HCT116 (cell line): ENCODE measurements around the gene NLN. TPM values are rescaled to one million over a fixed set of nuclear protein-coding genes. Genes with fewer than 3 reads are reported as not detected.

Experiments
- ATAC-seq: fragments of 200-7000 bp; cut with Tn5 transposase; 2 replicates; pipeline ENCODE4 v1.9.1; 2020; ENCODE audit warnings: mild to moderate bottlenecking, moderate library complexity
- BruUV-seq: library from RNA; stranded (reverse); fragments of 400-500 nt; replicated peaks from 2 replicates; lab custom pipeline; 2021; lab: Mats Ljungman, UMichigan
- CTCF ChIA-PET: fragments of 300-600 bp; sonication (Branson Sonifier 250); formaldehyde crosslinking; loops from one replicate; lab custom pipeline; 2021; ENCODE audit warnings: antibody characterized with exemption; lab: Charles Lee
- POLR2A ChIA-PET: fragments of 300-600, 350-600 bp; sonication (Branson Sonifier 250); formaldehyde crosslinking; loops from one replicate; lab custom pipeline; 2021; ENCODE audit warnings: antibody characterized with exemption; lab: Charles Lee
- RAD21 ChIA-PET, 2 experiments: fragments of 300-600 bp; sonication (Branson Sonifier 250); formaldehyde crosslinking; loops; one replicate each; lab custom pipeline; 2023; ENCODE audit warnings: low total read pairs in 2 of 2; ENCODE audit not compliant: uncharacterized antibody in 2 of 2, unreplicated experiment in 2 of 2, low non-redundant PET in 1 of 2; lab: Charles Lee
- DNase-seq: peaks from one replicate; pipeline ENCODE4 v3.0.0-alpha.2; 2010; ENCODE audit warnings: low read depth, low spot score
- H2AFZ ChIP-seq: fragments of 200-600 bp; shearing (Covaris generic), sonication (generic); 2 replicates; pipeline ENCODE4 v1.6.1; 2017; ENCODE audit warnings: low read depth, mixed run types, mixed read lengths, antibody characterized with exemption, low read length; ENCODE audit not compliant: poor library complexity, severe bottlenecking
- H3K27ac ChIP-seq: 2 replicates; pipeline ENCODE4 v1.5.1; 2012; ENCODE audit warnings: low read depth, low read length
- H3K27me3 ChIP-seq: fragments of 200-600 bp; sonication (generic); 2 replicates; pipeline ENCODE4 v1.6.1; 2016; ENCODE audit warnings: mixed run types, low read length, mixed read lengths; ENCODE audit not compliant: insufficient read depth
- H3K36me3 ChIP-seq, 2 experiments: fragments of 200-500 bp in 1 of 2; fragments of 200-600 bp in 1 of 2; sonication (Bioruptor generic) in 1 of 2; sonication (generic) in 1 of 2; 2 replicates each; pipeline versions ENCODE4 v1.5.1 to v1.6.1; 2014 to 2016; ENCODE audit warnings: low read length in 2 of 2, inconsistent platforms in 1 of 2, mixed read lengths in 1 of 2, mixed run types in 1 of 2; ENCODE audit not compliant: insufficient read depth in 2 of 2, control insufficient read depth in 1 of 2
- H3K4me1 ChIP-seq, 2 experiments: fragments of 200-600 bp in 1 of 2; sonication (generic) in 1 of 2; 2 replicates each; pipeline versions ENCODE4 v1.5.1 to v1.6.1; 2012 to 2017; ENCODE audit warnings: low read length in 2 of 2, inconsistent platforms in 1 of 2, mild to moderate bottlenecking in 1 of 2, mixed read lengths in 1 of 2, mixed run types in 1 of 2, moderate library complexity in 1 of 2; ENCODE audit not compliant: insufficient read depth in 2 of 2, control insufficient read depth in 1 of 2
- H3K4me2 ChIP-seq: fragments of 200-600 bp; sonication (generic); 2 replicates; pipeline ENCODE4 v1.6.1; 2017; ENCODE audit warnings: mixed run types, low read length, mixed read lengths
- H3K4me3 ChIP-seq, 2 experiments: fragments of 200-600 bp in 1 of 2; sonication (generic) in 1 of 2; replicated peaks in 1 of 2; 2 replicates each; pipeline ENCODE4 v1.5.1; 2011 to 2016; ENCODE audit warnings: low read length in 2 of 2, control low read depth in 1 of 2, low read depth in 1 of 2, mild to moderate bottlenecking in 1 of 2, mixed read lengths in 1 of 2, mixed run types in 1 of 2
- H3K79me2 ChIP-seq: fragments of 200-600 bp; sonication (generic); 2 replicates; pipeline ENCODE4 v1.6.1; 2017; ENCODE audit warnings: mild to moderate bottlenecking, mixed run types, low read length, moderate library complexity, mixed read lengths; ENCODE audit not compliant: insufficient read depth
- H3K9ac ChIP-seq: fragments of 200-600 bp; sonication (generic); 2 replicates; pipeline ENCODE4 v1.6.1; 2016; ENCODE audit warnings: low read length, mixed read lengths
- H3K9me2 ChIP-seq: fragments of 200-600 bp; sonication (generic), shearing (Covaris generic); 2 replicates; pipeline ENCODE4 v1.6.1; 2017; ENCODE audit warnings: mixed run types, mild to moderate bottlenecking, moderate library complexity; ENCODE audit not compliant: insufficient read depth
- H3K9me3 ChIP-seq, 2 experiments: fragments of 200-500 bp in 1 of 2; fragments of 200-600 bp in 1 of 2; sonication (Bioruptor generic) in 1 of 2; sonication (generic) in 1 of 2; 2 replicates each; pipeline ENCODE4 v1.6.1; 2014 to 2017; ENCODE audit warnings: low read length in 2 of 2, mixed read lengths in 2 of 2, inconsistent platforms in 1 of 2, low read depth in 1 of 2, mild to moderate bottlenecking in 1 of 2, mixed run types in 1 of 2, moderate library complexity in 1 of 2; ENCODE audit not compliant: control insufficient read depth in 1 of 2, insufficient read depth in 1 of 2
- H4K20me1 ChIP-seq: fragments of 200-600 bp; sonication (generic), shearing (Covaris generic); 2 replicates; pipeline ENCODE4 v1.6.1; 2017; ENCODE audit warnings: mixed run types, mild to moderate bottlenecking, moderate library complexity; ENCODE audit not compliant: insufficient read depth
- ATF3 ChIP-seq: IDR thresholded peaks from 2 replicates; pipeline ENCODE4 v1.6.1; 2012
- CBX3 ChIP-seq: IDR thresholded peaks from 2 replicates; pipeline ENCODE4 v1.6.1; 2012; ENCODE audit warnings: low read depth
- CTCF ChIP-seq, 3 experiments: fragments of 200-600 bp in 1 of 3; sonication (generic) in 1 of 3; IDR thresholded peaks in 2 of 3; conservative IDR thresholded peaks in 1 of 3; 2 replicates each; pipeline ENCODE4 v1.5.1; 2012 to 2017; ENCODE audit warnings: low read depth in 2 of 3, low read length in 2 of 3, antibody characterized with exemption in 1 of 3, borderline replicate concordance in 1 of 3, control low read depth in 1 of 3, mild to moderate bottlenecking in 1 of 3, mixed read lengths in 1 of 3, mixed run types in 1 of 3, moderate library complexity in 1 of 3; ENCODE audit not compliant: insufficient read depth in 1 of 3
- EGR1 ChIP-seq: IDR thresholded peaks from 2 replicates; pipeline ENCODE4 v1.6.1; 2012; ENCODE audit warnings: low read depth
- EZH2 ChIP-seq: fragments of 200-600 bp; sonication (generic); IDR thresholded peaks from 2 replicates; pipeline ENCODE4 v1.6.1; 2017; ENCODE audit warnings: antibody characterized with exemption, mixed run types
- EZH2phosphoT487 ChIP-seq: fragments of 200-600 bp; IDR thresholded peaks from 2 replicates; pipeline ENCODE4 v1.6.1; 2018; ENCODE audit warnings: antibody characterized with exemption, borderline replicate concordance
- JUND ChIP-seq: IDR thresholded peaks from 2 replicates; pipeline ENCODE4 v1.6.1; 2012
- POLR2A ChIP-seq: IDR thresholded peaks from 2 replicates; pipeline ENCODE4 v1.7.0; 2011; ENCODE audit warnings: borderline replicate concordance; ENCODE audit not compliant: insufficient read depth, insufficient read length; ENCODE audit errors: extremely low read depth
- POLR2AphosphoS5 ChIP-seq: IDR thresholded peaks from 2 replicates; pipeline ENCODE4 v1.6.1; 2011; ENCODE audit warnings: mild to moderate bottlenecking, low read depth, low read length, moderate library complexity
- RAD21 ChIP-seq: IDR thresholded peaks from 2 replicates; pipeline ENCODE4 v1.6.1; 2012; ENCODE audit warnings: low read depth, mild to moderate bottlenecking
- REST ChIP-seq: IDR thresholded peaks from 2 replicates; pipeline ENCODE4 v1.6.1; 2012; ENCODE audit warnings: low read depth
- SIN3A ChIP-seq: IDR thresholded peaks from 2 replicates; pipeline ENCODE4 v1.6.1; 2012; ENCODE audit warnings: low read depth
- SP1 ChIP-seq: IDR thresholded peaks from 2 replicates; pipeline ENCODE4 v1.6.1; 2012; ENCODE audit warnings: low read depth
- TCF7L2 ChIP-seq: IDR thresholded peaks from 2 replicates; pipeline ENCODE4 v1.7.0; 2011; ENCODE audit warnings: borderline replicate concordance, inconsistent platforms; ENCODE audit not compliant: insufficient read depth, insufficient read length; ENCODE audit errors: extremely low read depth
- YY1 ChIP-seq: IDR thresholded peaks from 2 replicates; pipeline ENCODE4 v1.6.1; 2011; ENCODE audit warnings: low read length, low read depth, moderate library complexity, mild to moderate bottlenecking; ENCODE audit not compliant: insufficient replicate concordance; ENCODE audit errors: extremely low read depth
- ZBTB33 ChIP-seq: IDR thresholded peaks from 2 replicates; pipeline ENCODE4 v1.6.1; 2011; ENCODE audit warnings: mild to moderate bottlenecking, low read length, moderate library complexity; ENCODE audit not compliant: insufficient replicate concordance; ENCODE audit errors: extremely low read depth
- ZFX ChIP-seq: fragments of 450-650 bp; IDR thresholded peaks from 2 replicates; pipeline ENCODE4 v1.6.1; 2017
- intact Hi-C: fragments of 100-400 bp; cut with micrococcal nuclease; formaldehyde crosslinking; loops from 2 replicates; pipeline ENCODE4 v1.10.0; 2022
- total RNA-seq: library from RNA; stranded (reverse); gene quantifications from one replicate; pipeline ENCODE4 v1.2.1, GENCODE V29; 2021; ENCODE audit not compliant: unreplicated experiment

The NLN gene
- total RNA-seq, 1 experiment from 2014 or later = 67.6 TPM

- RAD21 ChIA-PET = no interaction called here
- intact Hi-C loops = no loop called here
These were observed 8.9 kb downstream of the NLN start for GRCh38 chr5:65730910-65731309.

More at GRCh38 chr5:65730910-65731309, 8.9 kb downstream of the NLN start:
- Histone ChIP-seq H3K4me3 (no peak overlapping the region), H3K9me2 (no peaks in the 10 kb centered on the region), H3K4me1 (peaks cover 0 to 7% of the 10 kb centered on the region in 2 experiments; a peak in 1 of 4 replicates), H3K79me2 (peaks cover 72% of the 10 kb centered on the region), H3K27ac (no peak overlapping the region), H3K27me3 (no peaks in the 10 kb centered on the region), H3K4me2 (no peak overlapping the region), H3K36me3 (no peaks in the 10 kb centered on the region)
- ATAC-seq = no peak
- CTCF ChIA-PET = no interaction called here
- BruUV-seq = no TSS peak
- DNase-seq = no peak
- TF ChIP-seq SIN3A = no peak
- no peak for TF ChIP-seq EZH2
- TF ChIP-seq YY1 = no peak
- no peak for TF ChIP-seq CTCF (IDR thresholded peaks at IDR 0.05 in 2 of 3, conservative IDR thresholded peaks at IDR 0.05 in 1 of 3; ENCODE audit: borderline replicate concordance in 1 of 3, insufficient read depth in 1 of 3, low read depth in 2 of 3, low read length in 2 of 3)
- no peak for TF ChIP-seq CBX3
- TF ChIP-seq SP1 = no peak
- TF ChIP-seq RAD21 = no peak
- TF ChIP-seq EZH2phosphoT487 = no peak
- TF ChIP-seq EGR1 = no peak
- TF ChIP-seq JUND = no peak
- TF ChIP-seq ZFX = no peak
- TF ChIP-seq POLR2AphosphoS5 = no peak
- TF ChIP-seq POLR2A = no peak
- no peak for TF ChIP-seq ZBTB33
- no peak for TF ChIP-seq TCF7L2
- no peak for TF ChIP-seq ATF3
- TF ChIP-seq REST = no peak
- TF ChIP-seq, all 23 proteins: peak for 0
- H3K9ac ChIP-seq = no peak overlapping the region
- no peak overlapping the region for H2AFZ ChIP-seq
- POLR2A ChIA-PET = no interaction called here
- H4K20me1 ChIP-seq = no peaks in the 10 kb centered on the region
- no peaks in the 10 kb centered on the region for H3K9me3 ChIP-seq
